ENCODE data around the gene CNTLN.
"Not testable (repeated sequence)": the region's sequence is repeated elsewhere in the genome, so short reads cannot be mapped to it uniquely, and the experiment has no call there.

CNTLN gene

GRCh38 chr9:17315341-17315740, 180.5 kb downstream of the CNTLN start:
- DNase-seq: no peak

GRCh38 chr9:17318821-17319320, 184.0 kb downstream of the CNTLN start:
- DNase-seq: no peak

- DNase-seq: no peak
These were observed 185.0 kb downstream of the CNTLN start for GRCh38 chr9:17319864-17320263.

- DNase-seq: no peak
These were observed 188.3 kb downstream of the CNTLN start for GRCh38 chr9:17322882-17323864.

- DNase-seq: no peak
These were observed 193.5 kb downstream of the CNTLN start for GRCh38 chr9:17328331-17328730.

GRCh38 chr9:17330097-17330496, 195.3 kb downstream of the CNTLN start:
- no peak for DNase-seq

- no peak for DNase-seq
These were observed 197.3 kb downstream of the CNTLN start for GRCh38 chr9:17332115-17332514.

GRCh38 chr9:17339156-17339555, 204.3 kb downstream of the CNTLN start:
- DNase-seq: no peak

GRCh38 chr9:17342696-17343095, 207.9 kb downstream of the CNTLN start:
- no peak for DNase-seq

GRCh38 chr9:17349831-17350230, 215.0 kb downstream of the CNTLN start:
- no peak for DNase-seq

GRCh38 chr9:17354006-17354405, 219.2 kb downstream of the CNTLN start:
- DNase-seq: not testable (repeated sequence)

GRCh38 chr9:17361378-17361777, 226.5 kb downstream of the CNTLN start:
- DNase-seq: no peak

GRCh38 chr9:17367035-17367434, 232.2 kb downstream of the CNTLN start:
- no peak for DNase-seq

GRCh38 chr9:17380126-17380861, 245.5 kb downstream of the CNTLN start:
- no peak for DNase-seq

GRCh38 chr9:17387565-17387964, 252.7 kb downstream of the CNTLN start:
- DNase-seq: no peak

GRCh38 chr9:17389026-17389425, 254.2 kb downstream of the CNTLN start:
- no peak for DNase-seq

GRCh38 chr9:17394881-17395510, 260.2 kb downstream of the CNTLN start:
- DNase-seq: no peak

- DNase-seq: not testable (repeated sequence)
These were observed 262.4 kb downstream of the CNTLN start for GRCh38 chr9:17397166-17397728.

- no peak for DNase-seq
These were observed 263.5 kb downstream of the CNTLN start for GRCh38 chr9:17398350-17398749.

GRCh38 chr9:17401858-17402257, 267.0 kb downstream of the CNTLN start:
- no peak for DNase-seq

GRCh38 chr9:17402309-17402708, 267.5 kb downstream of the CNTLN start:
- DNase-seq: no peak

- DNase-seq: no peak
These were observed 268.7 kb downstream of the CNTLN start for GRCh38 chr9:17403539-17403938.

- DNase-seq: no peak
These were observed 280.1 kb downstream of the CNTLN start for GRCh38 chr9:17414986-17415385.

All from T-helper 2 cell (primary cell).